Measurements from ENCODE around the gene STK32A.

DNA sequence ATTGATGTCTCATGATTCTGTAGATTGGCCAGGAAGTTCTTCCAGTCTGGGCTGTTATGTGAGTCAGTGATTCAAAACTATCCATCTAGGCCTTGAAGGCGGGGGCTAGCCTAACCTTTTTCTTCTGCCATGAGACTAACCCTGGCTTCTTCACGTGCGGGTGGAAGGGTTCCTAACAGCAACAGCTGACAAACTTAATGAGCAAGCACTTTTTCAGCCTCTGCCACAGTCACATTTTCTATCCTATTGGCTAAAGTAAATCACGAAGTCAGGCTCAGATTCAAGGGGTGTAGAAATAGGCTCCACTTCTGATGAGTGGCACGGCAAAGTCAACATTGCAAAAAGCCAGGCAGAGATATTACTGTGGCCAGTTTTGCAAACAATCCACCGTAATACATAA, 68.4 kb downstream of the STK32A start:
- TF ChIP-seq, protein P1, sequence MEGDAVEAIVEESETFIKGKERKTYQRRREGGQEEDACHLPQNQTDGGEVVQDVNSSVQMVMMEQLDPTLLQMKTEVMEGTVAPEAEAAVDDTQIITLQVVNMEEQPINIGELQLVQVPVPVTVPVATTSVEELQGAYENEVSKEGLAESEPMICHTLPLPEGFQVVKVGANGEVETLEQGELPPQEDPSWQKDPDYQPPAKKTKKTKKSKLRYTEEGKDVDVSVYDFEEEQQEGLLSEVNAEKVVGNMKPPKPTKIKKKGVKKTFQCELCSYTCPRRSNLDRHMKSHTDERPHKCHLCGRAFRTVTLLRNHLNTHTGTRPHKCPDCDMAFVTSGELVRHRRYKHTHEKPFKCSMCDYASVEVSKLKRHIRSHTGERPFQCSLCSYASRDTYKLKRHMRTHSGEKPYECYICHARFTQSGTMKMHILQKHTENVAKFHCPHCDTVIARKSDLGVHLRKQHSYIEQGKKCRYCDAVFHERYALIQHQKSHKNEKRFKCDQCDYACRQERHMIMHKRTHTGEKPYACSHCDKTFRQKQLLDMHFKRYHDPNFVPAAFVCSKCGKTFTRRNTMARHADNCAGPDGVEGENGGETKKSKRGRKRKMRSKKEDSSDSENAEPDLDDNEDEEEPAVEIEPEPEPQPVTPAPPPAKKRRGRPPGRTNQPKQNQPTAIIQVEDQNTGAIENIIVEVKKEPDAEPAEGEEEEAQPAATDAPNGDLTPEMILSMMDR (IDR thresholded peaks at IDR 0.05; ENCODE audit: low read length): no peak
- no peak for TF ChIP-seq EZH2 (IDR thresholded peaks at IDR 0.05; ENCODE audit: borderline replicate concordance, low read length)
